ENCODE results near the gene HOXB3. TPM values are rescaled to one million over a fixed set of nuclear protein-coding genes. Genes with fewer than 3 reads are reported as not detected.

HOXB3 gene
- total RNA-seq, 3 donors from 2014 or later (not counting 1 experiment from before 2014, with no cell fraction given), result 7.9 to 15.6 (median 15.3) TPM

DNA sequence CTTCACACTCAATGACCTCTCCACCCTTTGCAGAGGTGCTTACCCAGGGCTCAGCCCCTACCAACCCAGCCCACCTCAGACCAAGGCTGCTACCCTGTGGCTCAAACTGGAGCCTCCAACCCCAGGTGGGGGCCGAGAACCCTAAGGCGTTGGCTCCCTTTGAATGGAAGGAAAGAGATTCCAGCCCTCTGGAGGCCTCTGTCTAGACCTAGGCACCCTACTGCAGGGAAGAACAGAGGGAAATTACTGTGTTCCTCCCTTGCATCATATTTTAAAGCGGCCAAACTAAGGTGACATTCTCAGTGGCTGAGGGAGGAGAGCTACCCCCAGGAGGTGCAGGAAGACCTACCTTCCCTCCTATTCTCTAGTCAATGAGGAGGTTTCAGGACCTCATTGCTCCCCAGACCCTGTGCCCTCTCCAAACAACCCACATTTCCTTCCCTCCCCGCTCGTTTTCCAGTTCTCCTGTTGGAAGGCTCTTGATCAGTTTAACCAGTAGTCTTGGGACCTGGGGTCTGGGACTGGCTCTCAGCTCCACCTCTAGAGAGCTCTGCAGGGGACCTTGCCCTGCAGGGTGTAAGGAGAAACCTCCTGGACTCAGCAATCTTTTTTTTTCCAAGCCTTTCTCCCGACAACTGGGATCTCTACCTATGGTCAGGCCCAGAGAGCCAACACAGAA, 30.6 kb upstream of the HOXB3 start:
- Histone ChIP-seq H3K27ac (ENCODE audit: low read length) (no peak overlapping the region), H3K4me3 (ENCODE audit: low read length) (no peak overlapping the region), H3K9me3 (ENCODE audit: control insufficient read depth, insufficient read depth, low read length) (no peaks in the 10 kb centered on the region), H3K36me3 (ENCODE audit: control insufficient read depth, insufficient read depth, low read length) (no peaks in the 10 kb centered on the region), H3K4me1 (ENCODE audit: control insufficient read depth, insufficient read depth, low read length) (peaks cover 28% of the 10 kb centered on the region), H3K27me3 (ENCODE audit: control insufficient read depth, insufficient read depth, low read length) (peaks cover 81% of the 10 kb centered on the region)
- DNase-seq (no peak), ATAC-seq (no peak)
- Mint-ChIP-seq H3K9me3 (no peaks in the 10 kb centered on the region), H3K4me3 (no peak overlapping the region), H3K27ac (no peak overlapping the region), H3K27me3 (ENCODE audit: low read depth in 2 of 2) (peaks cover 80 to 81% of the 10 kb centered on the region in 2 donors), H3K4me1 (peaks cover 13 to 28% of the 10 kb centered on the region in 2 donors), H3K36me3 (peaks cover 7% of the 10 kb centered on the region)
- intact Hi-C loops (cut with micrococcal nuclease), result loop anchor here (5.0 kb wide), 1 partner anchor 538 kb away; no protein-coding TSS in a partner anchor
- WGBS (ENCODE audit: insufficient coverage), result 86% methylated on average over 6 of the region's 6 CpGs
- TF ChIP-seq, protein P1, sequence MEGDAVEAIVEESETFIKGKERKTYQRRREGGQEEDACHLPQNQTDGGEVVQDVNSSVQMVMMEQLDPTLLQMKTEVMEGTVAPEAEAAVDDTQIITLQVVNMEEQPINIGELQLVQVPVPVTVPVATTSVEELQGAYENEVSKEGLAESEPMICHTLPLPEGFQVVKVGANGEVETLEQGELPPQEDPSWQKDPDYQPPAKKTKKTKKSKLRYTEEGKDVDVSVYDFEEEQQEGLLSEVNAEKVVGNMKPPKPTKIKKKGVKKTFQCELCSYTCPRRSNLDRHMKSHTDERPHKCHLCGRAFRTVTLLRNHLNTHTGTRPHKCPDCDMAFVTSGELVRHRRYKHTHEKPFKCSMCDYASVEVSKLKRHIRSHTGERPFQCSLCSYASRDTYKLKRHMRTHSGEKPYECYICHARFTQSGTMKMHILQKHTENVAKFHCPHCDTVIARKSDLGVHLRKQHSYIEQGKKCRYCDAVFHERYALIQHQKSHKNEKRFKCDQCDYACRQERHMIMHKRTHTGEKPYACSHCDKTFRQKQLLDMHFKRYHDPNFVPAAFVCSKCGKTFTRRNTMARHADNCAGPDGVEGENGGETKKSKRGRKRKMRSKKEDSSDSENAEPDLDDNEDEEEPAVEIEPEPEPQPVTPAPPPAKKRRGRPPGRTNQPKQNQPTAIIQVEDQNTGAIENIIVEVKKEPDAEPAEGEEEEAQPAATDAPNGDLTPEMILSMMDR (IDR thresholded peaks at IDR 0.05), result no peak

DNA sequence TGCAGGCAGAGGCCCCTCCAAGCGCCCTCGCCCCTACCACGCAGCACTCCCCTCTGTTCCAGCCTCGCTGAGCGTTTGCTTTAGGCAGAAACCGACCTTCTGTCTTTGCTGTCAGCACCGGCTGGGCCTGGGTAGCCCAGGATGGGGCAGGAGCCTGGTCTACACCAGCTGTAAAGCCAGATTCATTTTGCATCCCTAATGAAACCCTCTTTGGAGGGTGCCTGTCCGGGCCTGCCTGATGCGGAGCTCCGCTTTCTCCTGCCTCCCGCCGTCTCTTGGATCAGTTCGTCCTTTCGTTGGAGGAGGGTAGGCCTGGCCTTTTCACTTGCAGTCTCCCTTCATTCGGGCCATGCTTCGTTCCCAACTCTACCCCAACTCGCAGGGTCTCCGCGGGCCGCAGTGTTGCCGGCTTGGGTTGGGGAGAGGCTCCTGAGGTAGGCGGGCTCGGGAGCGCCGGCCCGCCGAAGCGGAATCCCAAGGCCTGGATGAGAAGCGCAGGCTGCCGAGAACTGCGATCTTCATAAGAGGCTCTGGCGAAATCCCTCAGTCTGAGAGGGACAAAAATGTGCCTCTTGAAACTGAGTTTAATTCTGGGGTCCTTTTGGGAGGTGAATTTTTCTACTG, 29.9 kb upstream of the HOXB3 start:
- TF ChIP-seq, protein P1 (IDR thresholded peaks at IDR 0.05), result no peak
- DNase-seq (no peak), ATAC-seq (no peak)
- H3K9me3 ChIP-seq (ENCODE audit: control insufficient read depth, insufficient read depth, low read length), result no peaks in the 10 kb centered on the region
- H3K9me3 Mint-ChIP-seq, result no peaks in the 10 kb centered on the region
- peaks cover 80 to 86% of the 10 kb centered on the region in 2 donors for H3K27me3 Mint-ChIP-seq (ENCODE audit: low read depth in 2 of 2)
- H3K4me1 ChIP-seq (ENCODE audit: control insufficient read depth, insufficient read depth, low read length), result peaks cover 23% of the 10 kb centered on the region
- intact Hi-C loops (cut with micrococcal nuclease), result loop anchor here (2.0 to 10.0 kb wide), 4 partner anchors 135 to 593 kb away; no protein-coding TSS in a partner anchor
- H3K36me3 Mint-ChIP-seq, result peaks cover 7% of the 10 kb centered on the region
- WGBS (ENCODE audit: insufficient coverage), result 87% methylated on average over 32 of the region's 32 CpGs
- peak overlapping the region in 1 of 2 donors; percentile 77 for H3K27ac Mint-ChIP-seq
- peaks cover 82% of the 10 kb centered on the region for H3K27me3 ChIP-seq (ENCODE audit: control insufficient read depth, insufficient read depth, low read length)
- H3K27ac ChIP-seq (ENCODE audit: low read length), result no peak overlapping the region
- no peaks in the 10 kb centered on the region for H3K36me3 ChIP-seq (ENCODE audit: control insufficient read depth, insufficient read depth, low read length)
- peak overlapping the region; percentile 67 for H3K4me3 Mint-ChIP-seq
- no peak overlapping the region for H3K4me3 ChIP-seq (ENCODE audit: low read length)
- H3K4me1 Mint-ChIP-seq, result peaks cover 12 to 29% of the 10 kb centered on the region in 2 donors

DNA sequence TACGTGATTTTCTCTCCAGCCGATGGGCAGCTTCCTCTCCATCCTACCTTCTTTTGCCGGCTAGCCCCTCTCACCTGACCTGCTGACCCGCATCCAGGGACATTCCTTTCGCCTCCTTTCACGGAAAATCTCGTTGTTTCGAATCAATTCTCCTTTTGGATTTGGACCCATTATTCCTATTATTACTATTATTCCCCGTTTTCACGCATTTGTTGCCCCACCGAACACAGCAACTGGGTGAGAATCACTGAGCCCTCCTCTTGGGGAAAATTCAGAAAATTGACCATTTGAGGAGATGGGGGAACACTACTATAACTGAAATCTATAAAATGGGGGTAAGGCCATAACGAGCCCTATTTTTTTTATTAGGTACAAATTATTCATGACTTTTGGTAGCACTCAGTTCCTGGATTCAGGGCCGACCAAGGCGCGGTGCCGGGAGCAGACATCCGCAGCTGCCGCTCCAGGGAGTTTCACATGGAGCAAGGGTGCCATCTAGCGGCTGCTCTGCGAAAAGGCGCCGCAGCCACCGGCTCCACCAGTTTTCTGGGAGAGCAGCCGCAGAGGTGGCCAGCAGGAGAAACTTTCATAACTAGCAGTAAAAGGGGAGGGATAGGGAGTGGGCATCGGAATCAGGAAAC, 28.3 kb upstream of the HOXB3 start:
- Histone ChIP-seq H3K36me3 (ENCODE audit: control insufficient read depth, insufficient read depth, low read length) (no peaks in the 10 kb centered on the region), H3K4me3 (ENCODE audit: low read length) (no peak overlapping the region), H3K27ac (ENCODE audit: low read length) (no peak overlapping the region), H3K9me3 (ENCODE audit: control insufficient read depth, insufficient read depth, low read length) (no peaks in the 10 kb centered on the region), H3K4me1 (ENCODE audit: control insufficient read depth, insufficient read depth, low read length) (peaks cover 34% of the 10 kb centered on the region), H3K27me3 (ENCODE audit: control insufficient read depth, insufficient read depth, low read length) (peaks cover 82% of the 10 kb centered on the region)
- WGBS (ENCODE audit: insufficient coverage), result 7% methylated on average over 24 of the region's 25 CpGs
- TF ChIP-seq, protein P1 (IDR thresholded peaks at IDR 0.05), result peak; percentile 99
- intact Hi-C loops (cut with micrococcal nuclease), result loop anchor here (2.0 to 10.0 kb wide), 3 partner anchors 136 to 592 kb away; no protein-coding TSS in a partner anchor
- Mint-ChIP-seq H3K27ac (peak overlapping the region in 1 of 2 donors; percentile 69), H3K36me3 (peaks cover 7% of the 10 kb centered on the region), H3K4me1 (peaks cover 28 to 43% of the 10 kb centered on the region in 2 donors), H3K9me3 (no peaks in the 10 kb centered on the region), H3K4me3 (peak overlapping the region; percentile 45), H3K27me3 (ENCODE audit: low read depth in 2 of 2) (peaks cover 79 to 95% of the 10 kb centered on the region in 2 donors)
- ATAC-seq (peak; percentile 79 to 82 (median 81)), DNase-seq (peak; percentile 82 to 92)
